Small intestine (tissue), 7 donors: Measurements from ENCODE around the gene PHC3. TPM values are rescaled to one million over a fixed set of nuclear protein-coding genes. Genes with fewer than 3 reads are reported as not detected.

Experiments used
- DNase-seq, 2 donors: peaks; one replicate each; pipeline versions ENCODE4 v3.0.0 to v3.0.0-alpha.2; 2013
- FAIRE-seq: peaks from 2 replicates; lab custom pipeline; 2012; peaks lifted over from hg19 to GRCh38; lab: Jason Lieb, UNC
- H3K27ac ChIP-seq, 3 donors: one replicate each; pipeline ENCODE4 v1.5.1; 2013; ENCODE audit warnings: low read length in 2 of 3, mild to moderate bottlenecking in 2 of 3, control low read depth in 1 of 3, inconsistent platforms in 1 of 3, low read depth in 1 of 3, moderate library complexity in 1 of 3
- H3K27me3 ChIP-seq, 3 donors: one replicate each; pipeline ENCODE4 v1.6.1; 2013; ENCODE audit warnings: low read length in 3 of 3, inconsistent platforms in 1 of 3; ENCODE audit not compliant: control insufficient read depth in 3 of 3, insufficient read depth in 3 of 3
- H3K36me3 ChIP-seq, 3 donors: one replicate each; pipeline ENCODE4 v1.6.1; 2013; ENCODE audit warnings: low read length in 3 of 3, inconsistent platforms in 1 of 3, low read depth in 1 of 3, mild to moderate bottlenecking in 1 of 3, moderate library complexity in 1 of 3; ENCODE audit not compliant: control insufficient read depth in 3 of 3, insufficient read depth in 2 of 3
- H3K4me1 ChIP-seq, 3 donors: one replicate each; pipeline ENCODE4 v1.6.1; 2013; ENCODE audit warnings: low read length in 2 of 3, inconsistent platforms in 1 of 3, low read depth in 1 of 3, mild to moderate bottlenecking in 1 of 3, moderate library complexity in 1 of 3; ENCODE audit not compliant: control insufficient read depth in 3 of 3, insufficient read depth in 2 of 3
- H3K4me3 ChIP-seq, 3 donors: one replicate each; pipeline ENCODE4 v1.5.1; 2013; ENCODE audit warnings: low read length in 3 of 3, control low read depth in 1 of 3, inconsistent platforms in 1 of 3, low read depth in 1 of 3, mild to moderate bottlenecking in 1 of 3, moderate library complexity in 1 of 3
- H3K9me3 ChIP-seq, 2 donors: one replicate each; pipeline ENCODE4 v1.6.1; 2013; ENCODE audit warnings: low read depth in 1 of 2, low read length in 1 of 2; ENCODE audit not compliant: control insufficient read depth in 2 of 2, insufficient read depth in 1 of 2
- WGBS, 3 donors: extraction: QIAGEN DNeasy Blood & Tissue Kit; methylation state at CpG; one replicate each; pipeline ENCODE4 v1.1.7; 2013; 5-methylcytosine and 5-hydroxymethylcytosine counted together
- polyA plus RNA-seq, 4 donors: library from polyadenylated mRNA; stranded (reverse) in 3 of 4; unstranded in 1 of 4; fragments of 200-250 nt in 3 of 4; fragments of 120-200 nt in 1 of 4; gene quantifications; one replicate each; pipeline versions ENCODE4 v1.2.1 to v1.2.3, GENCODE V29; 2013
- donor health status: healthy with polysubstance abuse.
- donor health status: control.
- donor health status: control.
- donor health status: Bipolar disorder and iron deficiency.
- donor health status: healthy.

The PHC3 gene
- polyA plus RNA-seq, 4 donors: 2.5 to 30.4 (median 4.3) TPM

DNA sequence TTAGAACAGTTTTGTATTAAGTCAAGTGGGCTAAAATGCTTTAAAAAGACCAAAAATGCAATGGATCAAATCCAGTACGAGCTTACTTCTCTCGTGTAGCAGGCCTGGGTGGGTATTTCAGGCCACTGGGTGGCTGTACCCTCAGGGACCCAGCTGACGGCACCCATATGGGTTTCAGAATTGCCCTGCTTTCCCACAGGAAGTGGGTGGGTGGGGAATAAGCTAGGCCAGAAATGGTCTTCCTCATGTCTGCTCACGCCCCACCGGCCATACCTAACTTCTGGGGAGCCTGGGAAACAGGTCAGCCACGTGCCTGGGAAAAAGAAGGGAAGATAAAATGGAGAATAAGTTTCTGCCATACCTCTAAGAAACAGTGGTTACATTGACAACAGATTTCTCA lies 123.4 kb downstream of the PHC3 start:
- Histone ChIP-seq H3K4me3 (no peak overlapping the region), H3K9me3 (no peaks in the 10 kb centered on the region), H3K36me3 (peaks cover 0 to 37% (median 0%) of the 10 kb centered on the region in 3 donors), H3K4me1 (peaks cover 0 to 4% (median 4%) of the 10 kb centered on the region in 3 donors), H3K27ac (peak overlapping the region in 1 of 3 donors; percentile 70), H3K27me3 (no peaks in the 10 kb centered on the region)
- FAIRE-seq (no peak), DNase-seq (no peak)
- WGBS, 3 donors: 66 to 73% (median 66%) methylated on average over 6 of the region's 6 CpGs

DNA sequence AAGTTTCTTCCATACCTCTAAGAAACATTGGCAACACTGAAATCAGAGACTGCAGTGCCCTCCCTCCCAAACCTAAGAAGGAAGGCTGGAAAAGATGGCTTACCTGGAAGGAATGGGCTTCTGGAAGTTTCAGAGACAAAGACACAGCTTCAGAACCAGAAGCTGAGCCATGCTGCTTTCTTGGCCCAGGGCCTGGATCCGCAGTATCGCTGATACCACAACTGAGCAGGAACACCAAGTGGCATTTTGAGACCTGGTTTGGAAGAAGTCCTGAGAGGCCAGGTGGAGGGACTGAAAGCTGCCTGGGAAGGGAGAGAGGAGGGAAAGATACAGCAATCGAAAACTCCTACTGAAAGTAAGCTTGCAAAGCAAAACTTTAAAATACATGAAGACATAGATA lies 124.0 kb downstream of the PHC3 start:
- Histone ChIP-seq H3K9me3 (no peaks in the 10 kb centered on the region), H3K4me3 (no peak overlapping the region), H3K4me1 (peaks cover 0 to 4% (median 4%) of the 10 kb centered on the region in 3 donors), H3K36me3 (peaks cover 0 to 31% (median 0%) of the 10 kb centered on the region in 3 donors), H3K27me3 (no peaks in the 10 kb centered on the region), H3K27ac (no peak overlapping the region)
- DNase-seq: no peak
- WGBS, 3 donors: 23 to 57% (median 26%) methylated on average over 3 of the region's 3 CpGs
- FAIRE-seq: no peak

DNA sequence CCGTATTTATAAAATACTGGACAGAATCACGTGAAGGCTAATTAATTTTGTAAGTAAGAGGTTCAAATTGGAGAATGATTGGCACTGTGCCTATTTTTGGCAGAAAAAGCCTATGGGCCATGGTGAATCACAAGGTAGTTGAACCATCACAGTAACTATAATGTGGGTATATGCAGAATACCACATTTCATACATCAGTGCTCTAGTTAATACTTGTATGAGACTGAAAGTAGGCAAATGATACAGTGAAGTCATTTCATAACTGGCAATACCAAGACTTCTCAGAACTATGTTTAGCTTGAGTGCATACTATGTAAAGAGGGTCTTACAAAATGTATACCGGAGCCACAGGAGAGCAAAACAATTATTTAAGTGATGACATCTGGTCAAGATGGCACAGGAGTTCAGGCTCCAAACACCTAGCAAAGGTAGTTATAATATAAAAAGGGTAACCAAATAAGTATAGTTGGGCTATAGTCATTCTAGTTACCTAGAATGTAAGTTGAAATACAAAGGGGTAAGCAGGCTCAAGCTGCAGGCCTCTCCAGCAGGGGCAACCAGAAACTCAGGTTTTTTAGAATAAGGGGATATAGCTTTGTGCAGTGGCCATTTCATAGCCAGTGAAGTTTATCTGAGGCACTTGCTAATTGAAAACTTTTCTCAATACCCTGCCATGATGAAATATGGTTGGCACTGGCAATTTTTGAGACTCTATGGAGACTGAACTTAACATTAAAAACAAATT lies 124.7 kb downstream of the PHC3 start:
- WGBS, 3 donors: 73 to 78% (median 77%) methylated on average over 3 of the region's 3 CpGs
- Histone ChIP-seq H3K4me3 (no peak overlapping the region), H3K27me3 (no peaks in the 10 kb centered on the region), H3K4me1 (peaks cover 0 to 4% (median 4%) of the 10 kb centered on the region in 3 donors), H3K27ac (no peak overlapping the region), H3K9me3 (no peaks in the 10 kb centered on the region), H3K36me3 (peaks cover 0 to 27% (median 0%) of the 10 kb centered on the region in 3 donors)
- DNase-seq: no peak
- no peak for FAIRE-seq

DNA sequence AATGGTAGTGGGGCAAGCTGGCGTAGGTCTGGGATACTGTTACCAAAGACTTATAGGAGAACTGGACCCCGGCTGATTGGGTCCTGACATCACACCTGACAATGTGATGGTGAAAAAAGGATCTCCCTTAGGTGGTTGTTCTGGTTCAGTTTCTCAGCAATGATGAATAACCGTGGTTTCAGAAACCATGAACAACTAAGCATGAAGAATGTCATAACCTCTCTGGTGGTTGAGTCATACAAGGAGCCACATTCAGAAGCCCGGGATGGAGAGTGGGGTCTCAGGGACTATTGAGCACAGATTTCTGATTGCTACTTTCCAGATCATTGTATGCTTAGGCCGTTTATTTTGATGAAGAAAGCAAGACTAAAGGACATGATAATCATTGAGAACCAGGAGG lies 126.3 kb downstream of the PHC3 start:
- Histone ChIP-seq H3K27me3 (no peaks in the 10 kb centered on the region), H3K4me3 (no peak overlapping the region), H3K4me1 (peaks cover 0 to 7% (median 4%) of the 10 kb centered on the region in 3 donors), H3K27ac (no peak overlapping the region), H3K9me3 (no peaks in the 10 kb centered on the region), H3K36me3 (peaks cover 0 to 22% (median 0%) of the 10 kb centered on the region in 3 donors)
- 68 to 78% (median 76%) methylated on average over 5 of the region's 5 CpGs for WGBS, 3 donors
- no peak for FAIRE-seq
- no peak for DNase-seq

DNA sequence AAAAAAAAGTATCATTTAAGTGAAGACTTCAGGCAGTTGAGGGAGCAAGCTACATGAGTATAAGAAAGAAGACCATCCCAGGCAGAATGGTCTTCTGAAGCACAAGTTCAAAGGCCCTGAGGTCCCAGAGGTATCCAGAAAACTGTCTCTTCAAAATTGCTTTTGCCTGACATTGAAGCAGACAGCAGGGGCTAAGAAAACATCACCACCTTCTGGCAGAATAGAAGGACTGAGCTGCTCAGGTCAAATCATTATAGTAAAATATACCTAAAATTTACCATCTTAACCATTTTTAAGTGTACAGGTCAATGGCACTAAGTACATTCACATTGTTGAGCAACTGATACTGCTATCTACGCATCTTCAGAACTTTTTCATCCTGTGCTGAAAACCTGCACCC lies 127.3 kb downstream of the PHC3 start:
- H3K4me3 ChIP-seq: no peak overlapping the region
- no peaks in the 10 kb centered on the region for H3K27me3 ChIP-seq
- no peaks in the 10 kb centered on the region for H3K9me3 ChIP-seq
- peaks cover 0 to 15% (median 5%) of the 10 kb centered on the region in 3 donors for H3K4me1 ChIP-seq
- no peak for FAIRE-seq
- WGBS, 3 donors: 89 to 94% (median 91%) methylated on average over 1 of the region's 1 CpG
- H3K36me3 ChIP-seq: peaks cover 0 to 24% (median 0%) of the 10 kb centered on the region in 3 donors
- H3K27ac ChIP-seq: no peak overlapping the region
- DNase-seq: peak in 1 of 2 donors; percentile 21

DNA sequence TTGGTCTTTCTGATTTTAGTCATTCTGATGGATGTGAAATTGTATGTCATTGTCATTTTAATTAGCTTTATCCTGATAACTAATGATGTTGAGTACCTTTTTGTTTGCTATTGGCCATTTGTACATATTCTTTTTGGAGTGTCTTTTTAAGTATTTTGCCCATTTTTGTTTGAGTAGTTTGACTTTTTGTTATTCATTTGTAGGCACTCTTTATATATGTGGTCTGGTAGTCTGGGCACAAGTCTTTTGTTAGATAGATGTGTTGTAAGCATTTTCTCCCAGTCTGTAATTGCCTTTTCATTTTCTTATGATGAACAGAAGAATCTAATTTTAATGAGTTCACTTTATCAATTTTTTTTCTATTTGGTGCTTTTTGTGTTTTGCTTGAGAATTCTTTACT lies 129.1 kb downstream of the PHC3 start:
- Histone ChIP-seq H3K4me1 (peaks cover 0 to 28% (median 3%) of the 10 kb centered on the region in 3 donors), H3K36me3 (peaks cover 0 to 26% (median 0%) of the 10 kb centered on the region in 3 donors), H3K4me3 (no peak overlapping the region), H3K27me3 (no peaks in the 10 kb centered on the region), H3K27ac (no peak overlapping the region), H3K9me3 (no peaks in the 10 kb centered on the region)
- no peak for DNase-seq
- no peak for FAIRE-seq

DNA sequence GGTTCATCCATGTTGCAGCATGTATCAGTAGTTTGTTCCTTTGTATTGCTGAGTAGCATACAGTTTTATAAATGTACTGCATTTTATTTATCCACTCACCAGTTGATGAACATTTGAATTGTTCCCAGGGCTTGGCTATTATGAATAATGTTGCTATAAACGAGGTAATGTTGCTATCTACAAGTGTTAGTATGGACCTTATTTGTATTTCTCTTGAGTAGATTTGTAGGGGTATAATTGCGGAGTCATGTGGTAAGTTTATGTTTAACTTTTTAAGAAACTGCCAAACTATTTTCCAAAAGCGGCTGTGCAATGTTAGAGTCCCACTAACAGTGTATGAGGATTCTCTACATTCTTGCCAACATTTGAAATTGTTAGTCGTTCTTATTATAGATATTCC lies 130.8 kb downstream of the PHC3 start:
- Histone ChIP-seq H3K9me3 (no peaks in the 10 kb centered on the region), H3K4me3 (no peak overlapping the region), H3K27me3 (no peaks in the 10 kb centered on the region), H3K4me1 (peaks cover 0 to 42% (median 5%) of the 10 kb centered on the region in 3 donors), H3K36me3 (peaks cover 0 to 30% (median 0%) of the 10 kb centered on the region in 3 donors), H3K27ac (peak overlapping the region in 1 of 3 donors; percentile 32)
- DNase-seq (peak in 1 of 2 donors; percentile 20), FAIRE-seq (no peak)
- whole genome bisulfite sequencing, 3 donors: 45 to 54% (median 52%) methylated on average over 4 of the region's 4 CpGs

DNA sequence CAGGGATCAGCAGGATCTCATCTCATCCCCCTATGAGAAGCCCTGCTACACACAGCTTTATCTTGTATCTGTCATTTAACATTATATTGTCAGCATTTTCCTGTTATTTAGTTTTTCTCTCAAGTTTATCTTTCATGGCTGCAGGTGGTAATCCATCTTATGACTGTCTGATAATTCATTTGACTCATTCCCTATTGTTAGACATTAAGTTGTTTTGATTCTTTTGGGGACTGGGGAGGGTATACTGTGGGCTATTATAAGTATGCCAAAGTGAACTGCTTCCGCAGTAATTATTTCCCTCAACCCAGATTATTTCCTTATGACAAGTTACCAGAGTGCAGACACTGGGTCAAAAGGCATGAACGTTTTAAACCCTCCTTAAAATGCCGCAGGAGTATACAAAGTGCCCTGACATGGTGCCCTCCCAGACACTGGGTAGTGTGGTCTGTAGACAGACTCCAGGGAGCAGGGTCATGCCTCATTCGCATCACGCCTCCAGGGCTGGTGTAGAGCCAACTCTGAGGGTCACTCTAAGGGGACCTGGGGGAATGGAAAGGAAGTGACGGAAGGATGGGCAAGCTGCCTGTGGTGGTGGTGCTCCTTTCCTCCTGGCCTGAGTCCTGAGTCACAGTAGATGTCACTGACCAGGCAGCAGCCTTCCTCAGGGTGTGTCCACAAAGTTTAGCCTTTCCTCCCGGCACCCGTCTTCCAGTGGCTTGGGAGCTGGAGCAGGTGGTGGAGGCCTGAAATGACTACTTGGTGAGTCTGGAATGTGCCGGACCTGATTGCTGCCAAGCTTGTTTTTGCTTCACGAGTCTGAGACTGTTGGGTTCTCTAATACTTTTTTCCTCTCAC lies 132.2 kb downstream of the PHC3 start:
- FAIRE-seq (no peak), DNase-seq (peak; percentile 55 to 67)
- peaks cover 0 to 26% (median 0%) of the 10 kb centered on the region in 3 donors for H3K36me3 ChIP-seq
- WGBS, 3 donors: 22 to 47% (median 39%) methylated on average over 10 of the region's 10 CpGs
- peak overlapping the region; percentile 74 to 88 (median 75) for H3K27ac ChIP-seq
- H3K27me3 ChIP-seq: no peaks in the 10 kb centered on the region
- no peaks in the 10 kb centered on the region for H3K9me3 ChIP-seq
- H3K4me3 ChIP-seq: no peak overlapping the region
- peaks cover 2 to 52% (median 5%) of the 10 kb centered on the region in 3 donors for H3K4me1 ChIP-seq
